ENCODE data around the gene CCHCR1.

CCHCR1 gene

DNA sequence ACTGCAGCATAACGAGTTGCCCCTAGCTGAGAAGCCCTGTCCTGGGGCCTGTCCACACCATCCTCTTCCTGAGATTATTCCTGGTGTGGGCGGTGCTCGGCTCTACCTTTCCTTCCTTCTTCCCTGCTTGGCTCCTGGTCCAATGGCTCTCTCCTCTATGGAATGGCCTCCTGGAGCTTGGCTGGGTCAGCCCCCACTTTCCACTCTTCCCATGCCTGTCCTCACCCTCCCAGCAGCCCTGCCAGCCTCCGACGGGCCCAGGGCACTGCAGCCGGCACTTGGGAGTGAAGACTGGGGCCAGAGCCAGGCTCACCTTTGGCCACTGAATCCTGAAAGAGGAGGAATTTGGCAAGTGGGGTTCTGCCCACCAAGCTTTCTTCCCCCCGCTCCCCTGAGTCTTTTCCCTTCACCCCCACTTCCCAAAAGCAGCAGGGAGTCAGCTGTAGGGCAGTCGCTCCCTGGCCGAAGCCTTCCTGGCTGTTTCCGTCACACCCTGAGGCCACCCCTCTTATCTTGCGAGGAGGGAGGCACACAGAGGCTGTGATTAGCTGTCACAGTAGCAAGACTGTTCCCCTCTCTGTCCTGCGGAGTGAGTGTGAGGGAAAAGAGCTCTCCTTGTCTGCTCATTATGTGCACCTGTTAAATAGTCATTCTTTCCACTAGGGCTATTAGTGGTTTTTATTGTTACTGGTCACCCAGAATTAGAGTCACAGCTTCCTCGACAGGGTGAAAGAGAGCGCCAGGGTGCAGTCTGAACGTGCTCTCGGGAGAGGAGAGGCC is 31.0 kb downstream of the CCHCR1 start:
- no peak for DNase-seq

DNA sequence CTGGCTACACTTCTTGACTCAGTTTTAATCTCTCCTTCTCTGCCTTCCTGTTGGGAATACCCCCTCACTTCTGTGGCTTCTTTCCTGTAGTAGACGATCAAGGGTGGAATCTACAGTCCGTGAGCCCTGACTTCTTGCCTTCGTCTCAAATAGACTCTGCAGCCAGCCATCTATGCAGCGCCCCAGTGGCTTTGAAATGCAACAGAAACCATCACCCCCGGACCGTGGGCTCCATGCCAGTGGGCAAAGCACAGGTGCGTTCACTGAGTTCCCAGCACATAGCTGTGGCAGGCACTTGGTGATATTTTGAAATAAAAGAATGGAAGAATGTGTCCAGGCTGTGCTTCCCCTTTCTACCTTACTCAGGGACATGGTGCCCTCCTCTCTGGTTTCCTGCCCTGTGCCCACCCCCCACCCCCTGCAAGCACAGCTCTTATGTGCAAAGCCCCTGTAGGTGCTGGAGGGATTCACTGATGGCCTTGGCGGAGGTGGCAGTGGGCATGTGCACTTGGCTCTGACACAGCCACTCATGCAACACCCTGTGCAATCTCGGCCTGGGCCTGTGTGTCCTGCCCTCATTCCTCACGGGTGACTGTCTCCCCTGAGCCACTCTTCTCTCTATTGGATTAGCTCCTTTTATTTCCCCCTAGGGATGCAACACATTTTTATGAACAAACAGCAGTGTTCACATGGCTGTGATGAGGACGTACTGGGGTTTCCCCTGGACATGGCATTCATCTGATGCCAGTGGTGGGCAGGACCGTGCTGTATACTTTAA is 31.8 kb downstream of the CCHCR1 start:
- DNase-seq: peak in 1 of 2 donors; percentile 38

DNA sequence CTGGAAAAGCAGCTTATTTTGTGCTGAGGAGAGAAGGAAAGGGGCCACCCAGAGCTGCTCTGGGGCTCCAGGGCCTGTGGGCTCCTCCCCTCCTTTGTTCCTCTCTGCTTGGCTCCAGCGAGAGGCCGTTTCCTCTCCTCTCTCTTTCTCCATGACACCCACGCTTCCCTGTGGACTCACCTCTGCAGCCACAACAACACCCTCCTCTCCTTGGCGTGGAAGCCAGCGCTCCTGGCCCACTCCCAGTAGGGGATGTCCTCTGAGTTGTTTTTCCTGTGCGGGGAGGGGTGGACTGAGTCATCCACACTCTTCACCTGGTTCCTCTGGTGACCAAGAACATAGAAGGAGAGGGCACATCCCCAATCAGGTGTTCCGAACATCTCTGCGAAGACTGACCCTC is 32.4 kb downstream of the CCHCR1 start:
- DNase-seq: no peak

DNA sequence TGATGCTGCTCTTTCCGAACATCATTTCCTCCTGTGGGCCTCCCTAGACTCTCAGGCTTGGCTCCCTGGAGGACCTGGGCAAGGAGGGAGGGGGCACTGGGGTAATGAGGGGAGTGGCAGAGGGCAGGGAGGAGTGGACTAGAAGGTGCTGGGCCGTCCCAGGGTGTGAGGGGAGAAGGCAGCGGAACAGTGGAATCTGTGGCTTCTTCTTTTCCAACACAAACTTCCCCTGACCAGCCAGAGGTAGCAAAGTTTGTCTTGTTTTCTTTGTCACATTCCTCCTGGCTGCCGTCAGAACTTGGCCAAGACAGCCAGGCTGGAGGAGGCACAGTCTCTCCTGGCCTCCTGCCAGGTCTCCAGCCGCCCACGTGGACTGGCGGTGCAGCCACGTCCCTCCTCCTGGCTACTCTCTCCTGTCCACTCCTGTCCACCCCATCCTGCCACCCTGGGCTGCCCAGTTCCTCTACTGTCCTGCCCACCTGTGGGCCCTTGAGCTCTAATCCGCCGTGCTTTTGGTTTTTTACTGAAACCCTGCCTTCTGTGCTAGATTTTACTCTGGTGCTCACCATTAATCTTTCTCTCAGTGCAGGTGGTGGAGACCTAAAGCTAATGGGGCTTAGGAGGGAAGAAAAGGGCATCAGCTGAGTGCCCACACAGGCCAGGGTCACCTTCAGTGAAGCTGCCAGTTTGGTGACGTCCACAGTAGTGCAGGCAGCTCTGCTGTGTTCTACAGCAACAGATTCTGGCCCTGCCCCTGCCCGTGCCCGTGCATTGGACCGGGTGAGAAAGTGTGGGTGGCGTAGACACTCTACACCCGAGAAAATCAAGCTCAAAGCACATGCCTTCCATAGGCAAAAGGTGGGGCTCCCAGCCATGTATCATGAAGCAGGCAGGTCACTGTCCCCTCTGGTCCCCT is 34.6 kb downstream of the CCHCR1 start:
- peak in 1 of 2 donors; percentile 14 for DNase-seq

DNA sequence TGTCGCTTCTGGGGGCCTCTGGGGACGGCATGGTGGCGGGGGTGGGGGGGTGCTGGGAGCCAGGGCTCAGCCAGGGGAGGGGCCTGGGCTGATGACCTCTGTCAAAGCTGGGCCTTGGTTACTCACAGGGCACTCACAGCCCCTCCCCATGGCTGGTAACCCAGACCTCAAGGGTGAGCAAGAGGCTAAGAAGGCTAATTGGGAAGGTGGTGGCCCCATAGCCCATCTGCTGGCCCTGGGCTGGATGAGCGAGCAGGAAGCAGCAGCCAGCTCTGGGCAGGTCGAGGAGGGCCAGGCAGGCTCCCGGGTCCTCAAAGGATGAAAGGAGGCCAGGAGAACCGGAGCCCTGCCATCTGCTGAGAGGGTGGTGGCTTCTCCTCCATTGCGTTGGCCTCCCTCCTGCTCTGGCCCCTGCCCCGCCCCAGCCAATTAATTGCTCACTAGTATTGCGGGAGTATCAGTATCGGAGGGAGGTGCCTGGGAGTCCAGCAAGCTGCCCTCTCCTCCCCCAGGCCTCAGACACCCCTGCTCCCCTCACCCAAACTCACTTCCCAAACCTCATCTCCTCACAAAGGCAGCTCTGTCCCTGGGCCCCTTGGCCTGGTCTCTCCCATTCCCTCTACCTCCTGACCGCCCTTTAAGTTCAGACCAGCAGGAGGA is 36.3 kb downstream of the CCHCR1 start:
- DNase-seq: no peak

DNA sequence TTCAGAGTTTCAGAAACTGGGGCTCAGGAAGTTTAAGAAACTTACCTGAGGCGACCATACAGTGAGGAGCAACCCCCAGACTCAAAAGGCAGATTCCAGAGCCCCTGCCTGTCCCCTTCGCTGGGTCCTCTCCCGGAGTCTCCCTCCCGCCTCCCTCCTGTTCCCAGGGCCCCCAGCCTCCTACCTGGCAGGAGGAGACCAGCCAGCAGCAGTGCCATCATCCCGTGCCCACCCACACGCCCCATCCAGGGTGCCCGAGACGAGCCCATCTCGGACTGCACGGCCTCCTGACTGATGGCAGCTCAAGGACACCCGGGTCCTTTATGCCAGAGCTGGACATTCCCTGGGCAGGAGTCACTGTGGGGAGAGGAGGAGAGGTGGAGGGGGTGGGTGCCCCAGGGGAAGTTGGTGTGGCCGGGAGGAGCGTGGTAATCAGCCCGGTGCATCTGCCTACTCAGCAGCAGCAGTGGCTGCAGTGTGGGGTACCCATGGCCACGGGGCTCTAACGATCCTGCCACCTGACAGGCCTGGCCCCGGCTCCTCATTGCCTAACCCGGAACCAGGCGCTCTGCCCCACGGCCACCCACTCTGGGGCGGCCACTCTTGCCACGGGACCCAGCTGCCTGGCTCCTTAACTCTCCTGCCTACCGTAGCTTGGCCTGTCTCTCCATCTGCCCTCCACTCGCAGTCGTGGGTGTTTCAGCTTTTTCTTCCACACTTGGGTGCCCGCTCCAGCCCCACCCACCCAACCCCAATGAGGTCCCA is 37.3 kb downstream of the CCHCR1 start, which contains the start of gene CDSN:
Gene CDSN (minus strand): TSS at position 296 of the 765 bp plus-strand sequence. CDS start 27 bp downstream, at position 269.
- DNase-seq: no peak

DNA sequence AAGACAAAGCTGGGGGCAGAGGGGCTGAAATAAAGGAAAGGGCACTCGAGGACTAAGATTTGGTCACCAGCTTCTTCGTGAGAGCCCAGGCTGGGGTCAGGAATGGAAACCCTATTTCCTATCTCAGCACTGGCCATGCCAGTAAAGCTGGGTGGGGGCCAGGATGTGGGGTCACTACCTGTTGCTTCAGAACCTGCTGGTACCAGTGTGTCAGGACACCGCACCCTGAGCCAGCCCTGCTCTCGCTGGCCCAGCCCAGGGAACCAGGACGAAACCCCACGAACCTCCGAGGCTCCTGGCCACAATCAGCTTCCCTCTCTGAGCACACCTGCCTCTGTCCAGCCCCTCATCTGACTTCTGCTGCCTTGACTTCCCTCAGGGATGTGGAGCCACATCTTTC is 39.4 kb downstream of the CCHCR1 start:
- DNase-seq: no peak

DNA sequence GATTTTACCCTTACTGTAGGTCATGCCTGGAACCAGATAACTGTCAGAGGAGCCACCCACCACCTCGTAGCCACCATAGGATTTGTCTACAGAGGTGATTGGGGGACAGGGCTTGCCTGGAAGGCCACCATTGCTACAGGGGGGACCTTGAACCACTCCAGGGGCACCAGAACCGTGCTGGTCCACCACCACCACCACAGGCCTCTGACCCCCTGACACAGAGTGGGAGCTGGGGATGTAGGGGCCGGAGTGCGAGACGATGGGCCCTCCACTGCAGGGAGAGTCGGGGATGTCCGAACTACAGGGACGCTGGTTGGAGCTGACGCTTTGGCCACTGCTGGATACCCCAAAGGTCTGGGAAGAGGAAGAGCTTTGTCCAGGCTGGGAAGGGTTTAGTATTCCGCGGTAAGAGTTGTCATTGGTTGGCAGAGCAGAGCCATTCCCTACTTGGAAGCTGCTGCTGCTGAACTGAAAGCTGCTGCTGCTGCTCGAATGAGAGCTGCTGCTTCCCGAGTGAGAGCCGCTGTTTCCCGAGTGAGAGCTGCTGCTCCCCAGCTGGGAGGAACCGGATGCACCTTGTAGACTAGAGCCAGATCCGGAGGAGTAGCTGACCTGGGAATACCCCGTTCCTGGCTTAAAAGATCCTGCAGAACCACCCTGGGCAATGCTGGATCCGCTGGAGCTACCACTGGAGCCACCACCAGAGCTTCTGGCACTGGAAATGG is 40.8 kb downstream of the CCHCR1 start:
- no peak for DNase-seq

DNA sequence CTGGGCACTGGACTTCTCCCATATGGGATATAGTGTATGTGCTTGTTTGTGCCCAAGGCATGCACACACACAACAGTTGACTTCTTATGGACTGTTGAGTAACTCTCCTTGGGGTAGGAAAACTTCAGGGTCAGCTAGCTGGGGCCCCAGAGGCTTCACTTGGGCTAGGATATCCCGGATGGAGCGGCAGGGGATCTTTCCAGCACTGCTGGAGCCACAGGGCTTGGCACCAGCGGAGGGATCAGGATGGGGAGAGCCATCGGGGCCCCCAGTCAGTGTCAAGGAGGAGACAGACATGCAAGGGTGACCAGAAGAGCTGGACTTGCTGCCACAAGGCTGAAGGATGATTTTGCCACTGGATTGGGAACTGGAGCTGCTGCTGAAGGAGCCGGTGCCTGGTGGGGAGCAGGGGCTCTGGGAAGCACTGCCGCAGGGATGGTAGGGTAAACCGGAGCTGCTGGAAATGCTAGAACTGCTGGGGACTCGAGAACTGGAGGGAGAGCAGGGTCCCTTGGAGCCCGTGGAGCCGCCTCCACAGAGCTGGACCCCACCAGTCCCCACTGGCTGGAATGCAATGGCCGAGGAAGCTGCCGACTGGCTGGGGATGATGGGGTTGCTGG is 41.6 kb downstream of the CCHCR1 start:
- no peak for DNase-seq

DNA sequence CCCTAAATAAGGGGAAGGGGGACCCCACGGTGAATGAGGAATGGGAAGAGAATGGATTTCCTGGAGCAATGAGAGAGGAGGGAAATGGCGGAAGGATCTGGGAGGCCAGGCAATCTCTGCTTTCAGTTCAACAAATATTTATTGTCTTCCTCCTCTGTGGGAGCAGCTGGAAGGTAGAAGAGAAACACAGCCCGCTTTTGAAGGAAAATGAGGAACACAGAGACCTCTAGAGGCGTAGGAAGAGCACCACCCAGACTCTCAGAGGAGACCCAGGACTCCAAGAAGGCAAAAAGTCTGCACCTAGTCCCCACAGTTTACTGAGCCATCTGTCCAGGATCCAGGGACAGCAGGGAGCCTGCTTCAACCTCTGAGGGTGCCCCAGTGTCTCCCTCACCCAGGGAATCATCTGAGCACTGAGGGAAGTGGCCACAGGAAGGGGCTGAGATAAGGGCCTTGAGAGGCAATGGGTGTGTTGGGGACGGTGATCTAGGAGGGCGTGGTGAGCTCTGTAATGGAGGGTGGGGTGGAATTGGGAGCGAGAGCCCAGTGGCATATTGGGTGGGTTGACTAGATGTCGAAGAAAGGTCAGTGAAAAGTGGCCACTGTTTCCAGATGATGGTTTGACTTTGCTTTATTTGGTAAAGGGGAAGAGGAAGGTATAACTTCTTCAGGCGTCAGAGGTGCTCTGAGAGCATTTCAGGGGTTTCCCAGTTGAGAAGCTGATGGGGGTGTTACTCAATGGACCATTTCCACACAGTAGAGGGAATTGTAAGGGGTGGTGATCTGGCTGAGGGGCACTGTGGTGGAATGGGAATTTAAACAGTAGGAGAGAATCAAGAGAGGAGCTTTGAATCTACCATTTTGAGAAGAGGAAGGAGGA is 42.4 kb downstream of the CCHCR1 start:
- peak in 1 of 2 donors; percentile 31 for DNase-seq

DNA sequence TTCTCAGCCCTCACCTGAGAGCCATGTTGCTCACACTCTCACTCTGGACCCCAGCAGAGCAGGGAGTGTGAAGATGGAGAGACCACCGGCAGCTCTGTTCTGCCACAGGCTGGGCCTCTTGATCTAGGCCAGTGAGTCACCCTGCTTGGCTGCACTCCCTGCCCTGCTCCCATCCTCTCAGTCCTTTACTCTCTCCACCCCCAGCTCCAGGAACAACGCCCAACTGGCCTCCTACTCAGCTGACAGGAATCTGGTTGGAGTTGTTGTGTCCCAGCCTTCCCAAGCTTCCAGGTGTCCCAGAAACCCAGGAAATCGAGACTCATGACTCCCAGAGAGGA is 43.1 kb downstream of the CCHCR1 start, which contains the start of gene PSORS1C1:
Gene PSORS1C1 (plus strand): TSS at position 260 of the 338 bp plus-strand sequence. CDS start 14,833 bp downstream, outside the sequence.
- no peak for DNase-seq

DNA sequence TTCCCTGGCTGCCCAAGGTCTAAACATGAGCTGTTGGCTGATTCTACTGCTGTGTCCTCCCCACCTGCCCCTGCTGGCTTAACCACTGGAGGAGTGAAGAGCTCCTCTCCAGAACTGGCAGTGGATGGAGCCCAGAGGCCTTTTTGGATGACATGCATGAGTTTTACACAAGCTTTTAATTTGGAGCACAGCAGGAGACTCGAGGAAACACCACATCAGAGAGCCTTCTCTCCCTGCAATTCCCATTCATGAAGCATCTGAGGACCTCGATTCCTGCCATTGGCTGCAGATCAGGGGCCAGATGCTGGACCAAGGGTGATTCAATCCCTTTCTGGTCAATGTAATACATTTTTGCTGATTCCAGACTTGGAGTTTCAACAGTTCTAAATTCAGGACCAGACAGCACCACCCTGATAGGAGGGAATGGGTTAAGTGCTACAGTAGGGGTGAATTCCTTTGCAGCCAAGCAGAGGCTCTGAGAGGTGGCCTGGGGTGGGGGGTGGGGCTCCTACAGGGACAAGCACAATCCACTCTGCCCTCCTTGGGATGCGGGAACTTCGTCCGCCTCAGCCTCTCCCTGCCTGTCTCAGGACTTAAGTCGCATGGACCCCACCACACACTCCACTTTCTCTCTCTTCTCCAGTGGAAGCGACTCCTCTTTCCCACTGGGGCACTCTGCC is 43.6 kb downstream of the CCHCR1 start:
- DNase-seq: no peak

DNA sequence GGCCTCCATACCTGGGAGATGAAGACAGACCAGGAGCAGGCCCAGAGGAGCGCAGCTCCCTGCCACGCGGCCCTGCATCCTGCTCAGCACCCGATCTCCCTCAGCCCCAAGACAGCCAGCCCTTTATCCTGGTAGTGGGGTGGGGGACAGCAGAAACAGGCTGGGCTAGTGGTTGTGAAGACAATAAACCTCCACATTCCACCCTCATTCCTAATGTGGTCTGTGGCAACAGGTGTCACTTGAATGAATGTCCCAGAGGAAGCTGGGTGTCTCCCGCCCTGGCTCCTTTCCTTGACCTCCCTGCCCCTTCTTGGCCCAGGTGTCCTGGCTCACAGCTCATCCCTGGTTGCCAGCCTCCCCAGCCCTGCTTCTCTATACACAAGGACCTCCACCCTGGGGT is 45.1 kb downstream of the CCHCR1 start, which contains the start of gene C6orf15:
Gene C6orf15 (minus strand): TSS at position 98 of the 400 bp plus-strand sequence. CDS start 20 bp downstream, at position 78.
- no peak for DNase-seq

DNA sequence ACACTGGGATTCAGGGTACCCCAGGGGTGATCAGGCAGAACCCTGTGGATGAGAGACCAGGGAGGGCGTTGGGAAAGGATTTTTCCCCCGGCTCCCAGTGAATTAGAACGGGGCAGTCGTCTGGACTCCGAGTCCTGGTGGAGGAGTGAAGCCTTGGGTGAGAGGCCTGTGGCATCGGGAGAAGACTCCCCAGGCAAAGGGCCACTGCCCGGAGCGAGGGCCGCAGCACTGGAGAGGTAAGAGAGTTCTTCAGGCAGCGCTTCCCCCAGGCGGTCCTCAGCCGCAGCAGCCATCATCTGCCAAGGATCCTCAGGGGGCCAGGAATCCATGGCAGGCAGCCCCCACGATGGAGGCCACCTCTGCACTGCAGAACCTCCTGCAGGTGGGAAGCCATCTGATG is 45.9 kb downstream of the CCHCR1 start:
- DNase-seq: no peak

DNA sequence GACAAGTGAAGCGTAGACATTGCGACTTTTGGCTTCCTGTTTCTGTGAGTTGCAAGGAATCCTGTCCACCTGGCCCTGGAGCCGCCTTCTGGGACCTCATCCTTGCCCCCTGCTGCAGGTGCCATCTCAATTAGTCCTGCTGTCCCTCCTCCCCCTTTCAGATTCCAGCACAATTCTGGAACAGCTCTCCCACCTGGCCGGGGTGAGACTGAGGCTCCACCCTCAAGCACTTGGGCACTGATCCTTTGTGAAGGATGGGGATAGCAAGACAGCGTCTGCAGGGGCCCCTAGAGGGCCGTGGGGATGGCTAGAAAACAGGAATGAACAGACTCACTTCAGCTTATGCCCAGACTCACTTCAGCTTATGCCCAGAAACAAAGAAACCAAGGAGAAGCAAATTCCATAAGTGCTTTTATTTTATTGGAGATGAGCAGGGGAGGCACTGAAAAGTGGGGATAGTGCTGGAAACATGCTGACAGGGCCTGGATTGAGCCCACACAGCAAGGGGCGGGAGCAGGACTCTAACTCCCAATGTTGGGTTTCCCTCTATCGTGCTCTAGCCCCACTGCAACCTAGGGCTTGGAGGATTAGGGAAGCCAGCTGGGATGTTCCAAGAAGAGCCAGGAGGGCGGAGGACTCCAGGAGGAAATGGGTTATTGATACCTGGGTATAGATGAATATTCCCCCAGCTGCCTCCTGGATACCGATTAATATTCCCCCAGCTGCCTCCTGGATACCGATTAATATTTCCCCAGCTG is 46.6 kb downstream of the CCHCR1 start:
- DNase-seq: no peak

DNA sequence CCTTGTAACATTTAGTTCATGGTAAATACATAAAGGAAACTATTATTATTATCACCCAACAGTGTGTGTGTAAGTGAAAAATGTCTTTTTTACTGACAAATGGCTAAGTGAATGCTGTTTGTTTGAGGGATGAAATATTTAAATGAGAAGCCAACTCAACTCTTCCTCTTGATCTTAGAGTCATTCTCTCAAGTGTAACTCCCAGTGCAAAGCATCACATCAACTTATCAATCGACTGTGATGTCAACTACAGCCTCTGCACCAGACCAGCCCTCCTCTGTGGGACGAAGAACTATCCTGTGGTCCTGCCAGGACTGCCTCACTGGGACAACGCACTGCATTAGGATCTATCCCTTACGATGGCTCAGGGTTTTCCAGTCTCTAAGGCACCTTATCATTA is 50.5 kb downstream of the CCHCR1 start:
- no peak for DNase-seq

DNA sequence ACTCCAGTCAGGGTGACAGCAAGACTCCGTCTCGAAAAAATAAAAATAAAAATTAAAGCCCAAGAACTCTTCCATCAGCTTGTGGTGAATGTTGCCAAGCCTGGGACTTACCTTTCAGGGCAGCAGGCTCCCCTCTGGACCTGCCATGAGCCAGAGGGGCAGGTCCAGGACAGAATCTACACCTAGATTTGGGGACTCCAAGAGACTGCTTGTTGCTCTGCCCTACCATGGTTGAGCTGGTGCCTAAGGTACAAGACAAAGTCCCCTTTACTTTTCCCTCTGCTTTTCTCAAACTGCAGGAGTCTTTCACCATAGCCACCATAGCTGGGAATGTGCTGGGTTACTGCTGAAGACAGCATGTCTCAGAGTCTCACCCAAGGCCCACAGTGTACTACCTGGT is 54.5 kb downstream of the CCHCR1 start:
- DNase-seq: no peak

DNA sequence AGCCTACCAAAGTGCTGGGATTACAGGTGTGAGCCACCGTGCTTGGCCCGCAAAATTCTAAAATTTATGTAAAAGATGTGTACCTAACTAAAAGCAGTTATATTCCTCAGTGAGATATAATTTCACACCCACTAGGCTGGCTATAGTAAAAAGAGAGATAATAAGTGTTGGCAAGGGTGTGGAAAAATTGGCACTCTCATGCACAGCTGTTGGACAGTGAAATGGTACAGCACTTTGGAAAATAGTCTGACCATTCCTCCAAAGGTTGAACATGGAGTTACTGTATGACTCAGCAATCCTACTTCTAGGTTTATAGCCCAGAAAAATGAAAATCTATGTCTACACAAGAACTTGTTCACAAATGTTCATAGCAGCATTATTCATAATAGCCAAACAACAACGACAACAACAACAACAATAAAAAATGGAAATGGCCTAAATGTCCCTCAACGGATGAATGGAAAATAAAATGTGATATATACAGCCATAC is 59.1 kb downstream of the CCHCR1 start:
- no peak for DNase-seq

Data from inflammatory macrophage treated with lipopolysaccharide for 1 hour (primary cell).